ENCODE measurements around the gene C17orf113. TPM values are rescaled to one million over a fixed set of nuclear protein-coding genes. Genes with fewer than 3 reads are reported as not detected.
A peak's percentile ranks its signal among the peaks of the same experiment; 100 is the strongest.

C17orf113 gene
- total and polyA plus RNA-seq, 2 experiments from 2014 or later = 0.29 to 2.1 TPM

DNA sequence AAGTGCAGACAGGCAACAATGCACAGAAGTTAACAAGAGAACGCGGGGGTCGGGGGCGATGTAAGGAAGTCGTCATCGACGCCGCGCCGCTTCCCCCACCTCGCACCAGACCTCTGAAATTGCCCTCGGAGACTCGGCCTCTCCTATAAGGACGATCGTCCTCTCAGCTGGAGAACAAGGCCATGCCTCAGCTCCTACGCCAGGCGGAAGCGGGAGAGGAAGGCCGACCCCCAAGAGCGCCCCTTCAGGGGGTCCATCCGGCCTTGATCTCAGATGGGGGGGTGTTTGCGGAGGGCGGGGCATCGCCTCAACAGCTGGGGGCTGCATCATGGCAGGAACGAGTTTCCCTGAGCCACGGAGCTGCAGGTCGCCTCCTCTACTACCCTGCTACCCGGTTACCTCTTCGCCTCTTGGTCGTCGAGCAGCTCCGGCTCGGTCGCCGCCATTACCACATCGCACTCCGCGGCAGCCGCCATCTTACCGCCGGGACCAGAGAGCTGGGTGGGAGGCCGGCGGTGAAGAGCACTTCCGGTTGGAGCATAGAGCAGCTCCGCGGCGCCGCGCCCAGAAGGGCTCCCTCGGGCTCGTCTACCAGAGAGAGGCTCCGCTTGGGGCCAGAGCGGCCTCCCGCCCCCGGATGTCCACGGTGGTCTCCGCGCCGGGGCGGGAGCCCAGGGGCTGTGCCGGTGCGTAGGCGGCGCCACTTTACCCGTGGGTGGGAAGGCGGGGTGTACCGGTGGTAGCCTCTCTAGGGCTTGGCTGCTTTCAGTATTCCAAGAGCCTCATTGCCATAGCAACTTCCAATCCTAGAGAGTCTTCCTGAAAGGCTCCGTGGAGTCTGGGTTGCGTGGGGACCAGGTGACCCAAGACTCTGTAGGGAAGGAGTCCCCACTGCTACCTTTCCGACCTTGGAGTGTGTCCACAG is 33.2 kb downstream of the C17orf113 start, which contains the start of gene DNAJC7 (continued):
- TF ChIP-seq, protein P1, sequence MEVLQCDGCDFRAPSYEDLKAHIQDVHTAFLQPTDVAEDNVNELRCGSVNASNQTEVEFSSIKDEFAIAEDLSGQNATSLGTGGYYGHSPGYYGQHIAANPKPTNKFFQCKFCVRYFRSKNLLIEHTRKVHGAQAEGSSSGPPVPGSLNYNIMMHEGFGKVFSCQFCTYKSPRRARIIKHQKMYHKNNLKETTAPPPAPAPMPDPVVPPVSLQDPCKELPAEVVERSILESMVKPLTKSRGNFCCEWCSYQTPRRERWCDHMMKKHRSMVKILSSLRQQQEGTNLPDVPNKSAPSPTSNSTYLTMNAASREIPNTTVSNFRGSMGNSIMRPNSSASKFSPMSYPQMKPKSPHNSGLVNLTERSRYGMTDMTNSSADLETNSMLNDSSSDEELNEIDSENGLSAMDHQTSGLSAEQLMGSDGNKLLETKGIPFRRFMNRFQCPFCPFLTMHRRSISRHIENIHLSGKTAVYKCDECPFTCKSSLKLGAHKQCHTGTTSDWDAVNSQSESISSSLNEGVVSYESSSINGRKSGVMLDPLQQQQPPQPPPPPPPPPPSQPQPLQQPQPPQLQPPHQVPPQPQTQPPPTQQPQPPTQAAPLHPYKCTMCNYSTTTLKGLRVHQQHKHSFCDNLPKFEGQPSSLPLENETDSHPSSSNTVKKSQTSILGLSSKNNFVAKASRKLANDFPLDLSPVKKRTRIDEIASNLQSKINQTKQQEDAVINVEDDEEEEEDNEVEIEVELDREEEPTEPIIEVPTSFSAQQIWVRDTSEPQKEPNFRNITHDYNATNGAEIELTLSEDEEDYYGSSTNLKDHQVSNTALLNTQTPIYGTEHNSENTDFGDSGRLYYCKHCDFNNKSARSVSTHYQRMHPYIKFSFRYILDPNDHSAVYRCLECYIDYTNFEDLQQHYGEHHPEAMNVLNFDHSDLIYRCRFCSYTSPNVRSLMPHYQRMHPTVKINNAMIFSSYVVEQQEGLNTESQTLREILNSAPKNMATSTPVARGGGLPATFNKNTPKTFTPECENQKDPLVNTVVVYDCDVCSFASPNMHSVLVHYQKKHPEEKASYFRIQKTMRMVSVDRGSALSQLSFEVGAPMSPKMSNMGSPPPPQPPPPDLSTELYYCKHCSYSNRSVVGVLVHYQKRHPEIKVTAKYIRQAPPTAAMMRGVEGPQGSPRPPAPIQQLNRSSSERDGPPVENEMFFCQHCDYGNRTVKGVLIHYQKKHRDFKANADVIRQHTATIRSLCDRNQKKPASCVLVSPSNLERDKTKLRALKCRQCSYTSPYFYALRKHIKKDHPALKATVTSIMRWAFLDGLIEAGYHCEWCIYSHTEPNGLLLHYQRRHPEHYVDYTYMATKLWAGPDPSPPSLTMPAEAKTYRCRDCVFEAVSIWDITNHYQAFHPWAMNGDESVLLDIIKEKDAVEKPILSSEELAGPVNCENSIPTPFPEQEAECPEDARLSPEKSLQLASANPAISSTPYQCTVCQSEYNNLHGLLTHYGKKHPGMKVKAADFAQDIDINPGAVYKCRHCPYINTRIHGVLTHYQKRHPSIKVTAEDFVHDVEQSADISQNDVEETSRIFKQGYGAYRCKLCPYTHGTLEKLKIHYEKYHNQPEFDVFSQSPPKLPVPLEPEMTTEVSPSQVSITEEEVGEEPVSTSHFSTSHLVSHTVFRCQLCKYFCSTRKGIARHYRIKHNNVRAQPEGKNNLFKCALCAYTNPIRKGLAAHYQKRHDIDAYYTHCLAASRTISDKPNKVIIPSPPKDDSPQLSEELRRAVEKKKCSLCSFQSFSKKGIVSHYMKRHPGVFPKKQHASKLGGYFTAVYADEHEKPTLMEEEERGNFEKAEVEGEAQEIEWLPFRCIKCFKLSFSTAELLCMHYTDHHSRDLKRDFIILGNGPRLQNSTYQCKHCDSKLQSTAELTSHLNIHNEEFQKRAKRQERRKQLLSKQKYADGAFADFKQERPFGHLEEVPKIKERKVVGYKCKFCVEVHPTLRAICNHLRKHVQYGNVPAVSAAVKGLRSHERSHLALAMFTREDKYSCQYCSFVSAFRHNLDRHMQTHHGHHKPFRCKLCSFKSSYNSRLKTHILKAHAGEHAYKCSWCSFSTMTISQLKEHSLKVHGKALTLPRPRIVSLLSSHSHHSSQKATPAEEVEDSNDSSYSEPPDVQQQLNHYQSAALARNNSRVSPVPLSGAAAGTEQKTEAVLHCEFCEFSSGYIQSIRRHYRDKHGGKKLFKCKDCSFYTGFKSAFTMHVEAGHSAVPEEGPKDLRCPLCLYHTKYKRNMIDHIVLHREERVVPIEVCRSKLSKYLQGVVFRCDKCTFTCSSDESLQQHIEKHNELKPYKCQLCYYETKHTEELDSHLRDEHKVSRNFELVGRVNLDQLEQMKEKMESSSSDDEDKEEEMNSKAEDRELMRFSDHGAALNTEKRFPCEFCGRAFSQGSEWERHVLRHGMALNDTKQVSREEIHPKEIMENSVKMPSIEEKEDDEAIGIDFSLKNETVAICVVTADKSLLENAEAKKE (CRISPR knock-in tag; IDR thresholded peaks at IDR 0.05) = no peak
- TF ChIP-seq STAT1 (IDR thresholded peaks at IDR 0.05; ENCODE audit: unreplicated experiment) = no peak

DNA sequence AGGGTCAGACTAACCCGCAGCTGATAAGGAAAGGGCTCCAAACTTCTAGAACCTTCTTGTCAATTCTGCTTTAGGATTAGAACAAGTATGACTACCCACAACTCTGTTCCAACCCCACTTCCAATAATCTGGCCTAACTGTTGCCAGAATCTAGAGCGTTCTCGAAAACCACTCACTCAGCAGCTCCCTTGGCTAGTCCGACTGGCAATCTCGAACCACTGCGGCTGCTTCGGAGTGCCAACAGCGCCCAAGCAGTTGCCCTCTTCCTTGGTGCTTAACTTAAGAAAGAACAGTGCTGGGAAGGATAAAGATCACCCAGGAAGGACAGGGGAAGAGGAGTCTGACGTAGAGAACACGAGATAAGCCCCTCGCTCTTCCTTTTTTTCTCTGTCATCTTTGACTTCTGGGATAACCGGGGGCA is 34.0 kb downstream of the C17orf113 start:
- Histone ChIP-seq H3K36me3 (ENCODE audit: insufficient read depth) (no peaks in the 10 kb centered on the region), H3K9me2 (ENCODE audit: insufficient read depth) (peaks cover 9% of the 10 kb centered on the region), H4K20me1 (replicated peaks; ENCODE audit: insufficient read depth) (peaks cover 9% of the 10 kb centered on the region; the same call in 1 of the 2 replicates), H3K4me2 (peak overlapping the region; percentile 83), H3F3A (replicated peaks; ENCODE audit: low read depth) (peaks cover 26% of the 10 kb centered on the region), H3K27me3 (ENCODE audit: insufficient read depth) (no peaks in the 10 kb centered on the region), H3K79me2 (replicated peaks; ENCODE audit: insufficient read depth) (peaks cover 68% of the 10 kb centered on the region), H3K4me3 (peak overlapping the region; percentile 93), H3K27ac (ENCODE audit: low read depth) (peak overlapping the region; percentile 98), H2AFZ (no peak overlapping the region), H3K4me1 (ENCODE audit: insufficient read depth) (peaks cover 36% of the 10 kb centered on the region)
- ATAC-seq = no peak
- Mint-ChIP-seq H3K27me3 (ENCODE audit: insufficient read depth, low read depth, poor library complexity) (peaks cover 11% of the 10 kb centered on the region), H3K36me3 (ENCODE audit: low read depth) (peaks cover 30% of the 10 kb centered on the region; the same call in 2 of the 3 replicates), H3K9me3 (peaks cover 2% of the 10 kb centered on the region; the same call in 1 of the 3 replicates), H3K4me3 (peak overlapping the region; percentile 99), H3K4me1 (peaks cover 50% of the 10 kb centered on the region), H3K27ac (peak overlapping the region; percentile 99)
- no peak for DNase-seq (ENCODE audit: low spot score)
- TF ChIP-seq NANOG (IDR thresholded peaks at IDR 0.05; ENCODE audit: borderline replicate concordance) (no peak), POLR2AphosphoS5 (IDR thresholded peaks at IDR 0.05; ENCODE audit: low read depth) (no peak), STAT1 (IDR thresholded peaks at IDR 0.05; ENCODE audit: unreplicated experiment) (no peak)
- TF ChIP-seq, protein P1 (CRISPR knock-in tag; IDR thresholded peaks at IDR 0.05) = no peak
- TF ChIP-seq, protein P2, sequence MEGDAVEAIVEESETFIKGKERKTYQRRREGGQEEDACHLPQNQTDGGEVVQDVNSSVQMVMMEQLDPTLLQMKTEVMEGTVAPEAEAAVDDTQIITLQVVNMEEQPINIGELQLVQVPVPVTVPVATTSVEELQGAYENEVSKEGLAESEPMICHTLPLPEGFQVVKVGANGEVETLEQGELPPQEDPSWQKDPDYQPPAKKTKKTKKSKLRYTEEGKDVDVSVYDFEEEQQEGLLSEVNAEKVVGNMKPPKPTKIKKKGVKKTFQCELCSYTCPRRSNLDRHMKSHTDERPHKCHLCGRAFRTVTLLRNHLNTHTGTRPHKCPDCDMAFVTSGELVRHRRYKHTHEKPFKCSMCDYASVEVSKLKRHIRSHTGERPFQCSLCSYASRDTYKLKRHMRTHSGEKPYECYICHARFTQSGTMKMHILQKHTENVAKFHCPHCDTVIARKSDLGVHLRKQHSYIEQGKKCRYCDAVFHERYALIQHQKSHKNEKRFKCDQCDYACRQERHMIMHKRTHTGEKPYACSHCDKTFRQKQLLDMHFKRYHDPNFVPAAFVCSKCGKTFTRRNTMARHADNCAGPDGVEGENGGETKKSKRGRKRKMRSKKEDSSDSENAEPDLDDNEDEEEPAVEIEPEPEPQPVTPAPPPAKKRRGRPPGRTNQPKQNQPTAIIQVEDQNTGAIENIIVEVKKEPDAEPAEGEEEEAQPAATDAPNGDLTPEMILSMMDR (conservative IDR thresholded peaks at IDR 0.05; ENCODE audit: low read depth in 2 of 2) = no peak
